ENCODE results near the gene RHO. TPM values are rescaled to one million over a fixed set of nuclear protein-coding genes. Genes with fewer than 3 reads are reported as not detected.

RHO gene
- total and polyA plus RNA-seq, 10 of the 15 experiments (the other 5 are each of a cell fraction or from before 2014, with no cell fraction given): not detected

GRCh38 chr3:129485721-129486663 lies 42.4 kb upstream of the RHO start (continued):
- TF ChIP-seq CBX3 (IDR thresholded peaks at IDR 0.05; ENCODE audit: borderline replicate concordance, low read depth) (no peak), NR2C1 (IDR thresholded peaks at IDR 0.05) (no peak), IRF5 (IDR thresholded peaks at IDR 0.05; ENCODE audit: borderline replicate concordance) (no peak), NFIC (IDR thresholded peaks at IDR 0.05; ENCODE audit: low read depth, low read length) (peak; percentile 60; the same call in 1 of the 2 replicates), FOXM1 (IDR thresholded peaks at IDR 0.05; ENCODE audit: low read depth, low read length) (peak; percentile 31; the same call in 1 of the 2 replicates), BCLAF1 (IDR thresholded peaks at IDR 0.05) (no peak), E2F8 (IDR thresholded peaks at IDR 0.05; ENCODE audit: low read depth, partially characterized antibody) (no peak), BCL3 (IDR thresholded peaks at IDR 0.05; ENCODE audit: borderline replicate concordance, insufficient read depth, low read depth, low read length, poor library complexity, severe bottlenecking) (peak; percentile 25), USF1 (IDR thresholded peaks at IDR 0.05; ENCODE audit: borderline replicate concordance, extremely low read length, insufficient read depth, low read depth, low read length) (no peak), MTA2 (IDR thresholded peaks at IDR 0.05; ENCODE audit: low read depth) (no peak), POU2F2 (IDR thresholded peaks at IDR 0.05; ENCODE audit: borderline replicate concordance, low read depth, low read length) (no peak), ELK1 (IDR thresholded peaks at IDR 0.05; ENCODE audit: low read depth, low read length) (no peak), TCF3 (IDR thresholded peaks at IDR 0.05; ENCODE audit: borderline replicate concordance, insufficient read depth, low read depth, low read length) (peak; percentile 24; the same call in 1 of the 2 replicates), ZBED1 (IDR thresholded peaks at IDR 0.05; ENCODE audit: borderline replicate concordance) (no peak), EP300 (IDR thresholded peaks at IDR 0.05; ENCODE audit: borderline replicate concordance in 1 of 2, control insufficient read depth in 1 of 2, low read depth in 2 of 2, low read length in 2 of 2) (no peak), CHD4 (IDR thresholded peaks at IDR 0.05) (no peak)

Measured in GM12878 (cell line).